ENCODE results near the gene CYP3A7. TPM values are rescaled to one million over a fixed set of nuclear protein-coding genes. Genes with fewer than 3 reads are reported as not detected.
"Not testable (repeated sequence)": the region's sequence is repeated elsewhere in the genome, so short reads cannot be mapped to it uniquely, and the experiment has no call there.

Gene CYP3A7
- total RNA-seq, 2 experiments from 2014 or later: not detected

GRCh38 chr7:99713995-99714570 lies 20.9 kb downstream of the CYP3A7 start:
- ChIA-PET POLR2A (no interaction called here), CTCF (no interaction called here)
- no peak overlapping the region for H3K4me3 Mint-ChIP-seq
- H3K27me3 Mint-ChIP-seq: no peaks in the 10 kb centered on the region
- no peak for DNase-seq
- no peaks in the 10 kb centered on the region for H3K9me3 Mint-ChIP-seq
- intact Hi-C loops (cut with micrococcal nuclease): no loop called here
- no peaks in the 10 kb centered on the region for H3K4me1 Mint-ChIP-seq (ENCODE audit: low read depth)
- no peak overlapping the region for H3K27ac Mint-ChIP-seq
- H3K36me3 Mint-ChIP-seq: peaks cover 6% of the 10 kb centered on the region

DNA sequence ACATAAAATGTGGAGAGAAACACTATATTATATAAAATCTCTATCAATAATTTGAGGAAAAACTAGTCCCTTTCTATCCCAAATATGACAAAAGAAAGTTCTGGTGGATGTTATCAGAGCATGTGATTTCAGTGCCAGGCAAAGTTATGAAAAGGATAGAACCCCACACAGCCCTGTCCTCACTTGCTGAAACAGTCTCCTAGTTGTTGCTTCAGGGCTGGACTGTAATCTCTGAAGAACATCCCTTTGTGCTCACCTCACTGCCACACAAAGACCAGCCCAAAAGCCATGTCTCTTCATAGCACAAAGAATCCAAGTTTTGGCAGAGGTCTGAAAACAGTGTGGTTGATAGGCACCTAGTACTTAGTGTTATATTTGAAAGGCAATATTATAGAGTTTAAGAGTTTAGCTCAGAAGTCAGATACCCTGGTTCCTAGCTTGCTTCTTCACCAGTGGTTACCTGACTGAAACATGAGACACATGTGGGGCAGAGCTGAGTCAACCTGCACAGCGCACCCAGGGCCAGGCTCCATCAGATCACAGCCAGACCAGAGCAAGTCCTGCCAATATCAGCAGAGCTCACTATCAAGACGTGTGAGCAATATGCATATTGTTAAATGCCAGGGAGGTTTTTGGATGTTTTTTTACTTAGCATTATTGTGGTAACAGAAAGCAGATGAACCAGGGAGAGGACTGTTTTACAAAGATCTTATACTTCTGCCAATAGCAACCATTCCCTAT lies 25.0 kb downstream of the CYP3A7 start:
- ChIA-PET POLR2A (no interaction called here), CTCF (no interaction called here)
- no peak for DNase-seq
- H3K9me3 Mint-ChIP-seq: no peaks in the 10 kb centered on the region
- intact Hi-C loops (cut with micrococcal nuclease): no loop called here
- peaks cover 6% of the 10 kb centered on the region for H3K36me3 Mint-ChIP-seq
- H3K4me3 Mint-ChIP-seq: no peak overlapping the region
- H3K27ac Mint-ChIP-seq: no peak overlapping the region
- no peaks in the 10 kb centered on the region for H3K27me3 Mint-ChIP-seq
- H3K4me1 Mint-ChIP-seq (ENCODE audit: low read depth): no peaks in the 10 kb centered on the region

GRCh38 chr7:99709260-99709659 lies 25.7 kb downstream of the CYP3A7 start:
- no peaks in the 10 kb centered on the region for H3K4me1 Mint-ChIP-seq (ENCODE audit: low read depth)
- CTCF ChIA-PET: no interaction called here
- intact Hi-C loops (cut with micrococcal nuclease): no loop called here
- H3K36me3 Mint-ChIP-seq: peaks cover 2% of the 10 kb centered on the region
- H3K4me3 Mint-ChIP-seq: no peak overlapping the region
- no peaks in the 10 kb centered on the region for H3K27me3 Mint-ChIP-seq
- DNase-seq: no peak
- POLR2A ChIA-PET: no interaction called here
- H3K27ac Mint-ChIP-seq: no peak overlapping the region
- H3K9me3 Mint-ChIP-seq: no peaks in the 10 kb centered on the region

DNA sequence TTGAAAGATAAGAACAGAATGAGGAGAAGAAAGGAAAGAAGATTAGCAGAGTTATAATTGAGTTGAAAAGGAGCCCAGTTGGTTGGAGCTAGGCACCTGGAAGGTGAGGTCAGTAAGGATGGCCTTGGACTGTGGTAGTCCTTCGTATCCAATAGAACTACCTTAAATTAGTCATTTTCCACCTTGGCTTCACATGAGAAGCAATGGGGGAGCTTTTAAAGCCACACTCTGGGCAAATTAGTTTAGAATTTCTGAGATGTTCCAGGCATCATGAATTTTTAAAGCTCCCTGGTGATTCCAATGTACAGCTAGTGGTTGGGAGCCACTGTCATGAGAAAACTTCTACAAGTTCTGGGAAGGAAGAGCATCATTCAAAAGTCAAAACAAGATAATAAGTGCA lies 27.9 kb downstream of the CYP3A7 start:
- ChIA-PET CTCF (no interaction called here), POLR2A (no interaction called here)
- DNase-seq: no peak
- no peaks in the 10 kb centered on the region for H3K9me3 Mint-ChIP-seq
- intact Hi-C loops (cut with micrococcal nuclease): no loop called here
- H3K4me1 Mint-ChIP-seq (ENCODE audit: low read depth): no peaks in the 10 kb centered on the region
- H3K27me3 Mint-ChIP-seq: no peaks in the 10 kb centered on the region
- H3K4me3 Mint-ChIP-seq: no peak overlapping the region
- H3K36me3 Mint-ChIP-seq: peaks cover 2% of the 10 kb centered on the region
- no peak overlapping the region for H3K27ac Mint-ChIP-seq

DNA sequence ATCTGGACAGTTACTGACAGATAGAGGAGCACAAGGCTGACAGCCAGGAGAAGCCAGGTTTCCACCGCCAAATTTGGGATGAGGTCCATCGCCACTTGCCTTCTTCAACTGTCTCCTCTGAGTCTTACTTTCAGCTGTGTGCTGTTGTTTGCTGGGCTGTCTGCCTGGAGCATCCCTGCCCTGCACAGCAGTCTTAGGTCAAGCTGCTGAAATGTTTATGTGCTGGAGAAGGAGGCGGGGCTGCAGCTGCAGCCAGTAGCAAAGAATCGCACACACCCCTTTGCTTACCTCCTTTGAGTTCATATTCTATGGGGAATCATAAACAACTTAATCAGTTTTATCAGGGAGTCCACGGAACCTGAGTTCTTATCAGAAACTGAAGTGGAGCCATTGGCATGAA lies 35.0 kb downstream of the CYP3A7 start:
- intact Hi-C loops (cut with micrococcal nuclease): no loop called here
- DNase-seq: no peak
- Mint-ChIP-seq H3K4me3 (no peak overlapping the region), H3K36me3 (no peaks in the 10 kb centered on the region), H3K27ac (no peak overlapping the region), H3K9me3 (no peaks in the 10 kb centered on the region), H3K4me1 (ENCODE audit: low read depth) (no peaks in the 10 kb centered on the region), H3K27me3 (no peaks in the 10 kb centered on the region)
- ChIA-PET POLR2A (no interaction called here), CTCF (no interaction called here)

GRCh38 chr7:99698867-99699730 lies 35.9 kb downstream of the CYP3A7 start:
- DNase-seq; H3K4me3 Mint-ChIP-seq; intact Hi-C loops (cut with micrococcal nuclease); H3K27me3 Mint-ChIP-seq; CTCF ChIA-PET; H3K9me3 Mint-ChIP-seq; H3K27ac Mint-ChIP-seq; POLR2A ChIA-PET; H3K4me1 Mint-ChIP-seq (ENCODE audit: low read depth); H3K36me3 Mint-ChIP-seq: not testable (repeated sequence)

- H3K27ac Mint-ChIP-seq: no peak overlapping the region
- CTCF ChIA-PET: no interaction called here
Observed at GRCh38 chr7:99694912-99695304, 40.1 kb downstream of the CYP3A7 start.

GRCh38 chr7:99694201-99694911 lies 40.6 kb downstream of the CYP3A7 start:
- Mint-ChIP-seq H3K36me3 (no peaks in the 10 kb centered on the region), H3K9me3 (peaks cover 11% of the 10 kb centered on the region), H3K4me1 (ENCODE audit: low read depth) (no peaks in the 10 kb centered on the region), H3K27ac (no peak overlapping the region), H3K4me3 (no peak overlapping the region), H3K27me3 (no peaks in the 10 kb centered on the region)
- no peak for DNase-seq
- intact Hi-C loops (cut with micrococcal nuclease): no loop called here
- ChIA-PET POLR2A (no interaction called here), CTCF (no interaction called here)

More at GRCh38 chr7:99694912-99695304, 40.1 kb downstream of the CYP3A7 start:
- Mint-ChIP-seq H3K9me3 (peaks cover 7% of the 10 kb centered on the region), H3K36me3 (no peaks in the 10 kb centered on the region), H3K4me3 (no peak overlapping the region), H3K27me3 (no peaks in the 10 kb centered on the region), H3K4me1 (ENCODE audit: low read depth) (no peaks in the 10 kb centered on the region)
- intact Hi-C loops (cut with micrococcal nuclease): no loop called here
- no peak for DNase-seq
- POLR2A ChIA-PET: no interaction called here

DNA sequence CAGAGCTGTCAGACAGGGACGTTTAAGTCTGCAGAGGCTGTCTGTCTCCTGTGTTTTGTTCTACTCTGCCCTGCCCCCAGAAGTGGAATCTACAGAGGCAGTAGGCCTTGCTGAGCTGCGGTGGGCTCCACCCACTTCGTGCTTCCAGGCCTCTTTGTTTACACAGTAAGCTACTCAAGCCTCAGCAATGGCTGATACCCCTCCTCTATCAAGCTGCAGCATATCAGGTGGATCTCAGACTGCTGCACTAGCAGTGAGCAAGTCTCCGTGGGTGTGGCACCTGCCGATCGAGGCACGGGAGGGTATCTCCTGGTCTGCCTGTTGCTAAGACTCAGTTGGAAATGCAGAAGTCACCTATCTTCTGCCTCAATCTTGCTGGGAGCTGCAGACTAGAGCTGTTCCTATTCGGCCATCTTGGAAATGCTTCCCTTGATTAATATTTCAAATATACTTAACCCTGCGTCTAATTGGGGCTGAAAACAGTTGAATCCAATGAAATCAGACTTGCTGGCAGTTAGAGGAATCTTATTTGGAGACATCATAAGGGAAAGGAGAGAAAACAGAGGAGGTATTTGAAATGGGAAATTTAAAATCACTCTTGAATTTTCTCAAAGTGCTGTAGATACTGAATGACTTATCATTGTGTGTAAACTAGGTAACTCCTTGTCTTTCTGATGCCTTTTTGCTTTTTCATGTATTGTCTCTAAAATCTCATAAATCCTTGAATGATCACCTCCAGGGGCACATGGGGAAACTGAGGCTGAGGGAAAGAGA lies 41.4 kb downstream of the CYP3A7 start:
- Mint-ChIP-seq H3K9me3 (peaks cover 13% of the 10 kb centered on the region), H3K4me1 (ENCODE audit: low read depth) (no peaks in the 10 kb centered on the region), H3K4me3 (no peak overlapping the region), H3K36me3 (no peaks in the 10 kb centered on the region), H3K27ac (no peak overlapping the region), H3K27me3 (no peaks in the 10 kb centered on the region)
- POLR2A ChIA-PET: no interaction called here
- CTCF ChIA-PET: no interaction called here
- intact Hi-C loops (cut with micrococcal nuclease): no loop called here
- DNase-seq: no peak

DNA sequence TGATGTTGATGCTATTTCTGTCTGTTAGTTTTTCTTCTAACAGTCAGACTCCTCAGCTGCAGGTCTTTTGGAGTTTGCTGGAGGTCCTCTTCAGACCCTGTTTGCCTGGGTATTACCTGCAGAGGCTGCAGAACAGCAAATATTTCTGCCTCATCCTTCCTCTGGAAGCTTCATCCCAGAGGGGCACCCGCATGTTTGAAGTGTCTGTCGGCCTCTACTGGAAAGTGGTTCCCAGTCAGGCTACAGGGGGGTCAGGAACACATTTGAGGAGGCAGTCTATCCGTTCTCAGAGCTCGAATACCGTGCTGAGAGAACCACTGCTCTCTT lies 41.9 kb downstream of the CYP3A7 start:
- no peaks in the 10 kb centered on the region for H3K27me3 Mint-ChIP-seq
- ChIA-PET CTCF (no interaction called here), POLR2A (no interaction called here)
- no peaks in the 10 kb centered on the region for H3K4me1 Mint-ChIP-seq (ENCODE audit: low read depth)
- H3K27ac Mint-ChIP-seq: no peak overlapping the region
- no peak overlapping the region for H3K4me3 Mint-ChIP-seq
- no peaks in the 10 kb centered on the region for H3K36me3 Mint-ChIP-seq
- H3K9me3 Mint-ChIP-seq: peaks cover 19% of the 10 kb centered on the region
- no peak for DNase-seq
- intact Hi-C loops (cut with micrococcal nuclease): no loop called here

DNA sequence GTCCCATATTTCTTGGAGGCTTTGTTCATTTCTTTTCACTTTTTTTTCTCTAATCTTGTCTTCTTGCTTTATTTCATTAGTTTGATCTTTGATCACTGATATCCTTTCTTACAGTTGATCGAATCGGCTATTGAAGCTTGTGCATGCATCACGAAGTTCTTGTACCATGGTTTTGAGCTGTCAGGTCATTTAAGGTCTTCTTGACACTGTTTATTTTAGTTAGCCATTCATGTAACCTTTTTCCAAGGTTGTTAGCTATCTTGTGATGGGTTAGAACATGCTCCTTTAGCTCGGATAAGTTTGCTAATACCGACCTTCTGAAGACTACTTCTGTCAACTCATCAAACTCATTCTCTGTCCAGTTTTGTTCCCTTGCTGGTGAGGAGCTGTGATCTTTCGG lies 42.4 kb downstream of the CYP3A7 start:
- DNase-seq; H3K27ac Mint-ChIP-seq; H3K4me1 Mint-ChIP-seq (ENCODE audit: low read depth); H3K36me3 Mint-ChIP-seq; CTCF ChIA-PET; H3K27me3 Mint-ChIP-seq; H3K4me3 Mint-ChIP-seq; POLR2A ChIA-PET; intact Hi-C loops (cut with micrococcal nuclease): not testable (repeated sequence)
- H3K9me3 Mint-ChIP-seq: peaks cover 19% of the 10 kb centered on the region

GRCh38 chr7:99691658-99692057 lies 43.3 kb downstream of the CYP3A7 start:
- H3K27ac Mint-ChIP-seq; H3K27me3 Mint-ChIP-seq; H3K4me1 Mint-ChIP-seq (ENCODE audit: low read depth); intact Hi-C loops (cut with micrococcal nuclease); H3K4me3 Mint-ChIP-seq; CTCF ChIA-PET; H3K36me3 Mint-ChIP-seq; DNase-seq; POLR2A ChIA-PET: not testable (repeated sequence)
- H3K9me3 Mint-ChIP-seq: peaks cover 19% of the 10 kb centered on the region
